ENCODE results near the gene MALRD1. TPM values are rescaled to one million over a fixed set of nuclear protein-coding genes. Genes with fewer than 3 reads are reported as not detected.

Gene MALRD1
- total and polyA plus RNA-seq, 3 donors from 2014 or later: 3.3 to 26.7 (median 19.3) TPM

GRCh38 chr10:19663344-19663743, 614.7 kb downstream of the MALRD1 start:
- H3K4me1 ChIP-seq: peaks cover 6% of the 10 kb centered on the region
- DNase-seq: no peak
- H3K36me3 ChIP-seq (ENCODE audit: low read depth, missing control alignments): no peaks in the 10 kb centered on the region
- intact Hi-C loops (cut with DNase I; ENCODE audit: low total_unique reads): no loop called here
- TF ChIP-seq POLR2A (IDR thresholded peaks at IDR 0.05) (no peak), CTCF (IDR thresholded peaks at IDR 0.05) (no peak)
- H3K9me3 ChIP-seq: no peaks in the 10 kb centered on the region
- no peak overlapping the region for H3K27ac ChIP-seq
- H3K4me3 ChIP-seq: no peak overlapping the region
- 94 to 100% methylated on average over 1 of the region's 1 CpG for WGBS, 2 donors
- H3K27me3 ChIP-seq: no peaks in the 10 kb centered on the region

- WGBS, 2 donors: 93 to 94% methylated on average over 5 of the region's 5 CpGs
- H3K36me3 ChIP-seq (ENCODE audit: low read depth, missing control alignments): no peaks in the 10 kb centered on the region
- H3K4me1 ChIP-seq: no peaks in the 10 kb centered on the region
- no peak overlapping the region for H3K4me3 ChIP-seq
- TF ChIP-seq POLR2A (IDR thresholded peaks at IDR 0.05) (no peak), CTCF (IDR thresholded peaks at IDR 0.05) (no peak)
- no peaks in the 10 kb centered on the region for H3K27me3 ChIP-seq
- no peaks in the 10 kb centered on the region for H3K9me3 ChIP-seq
- intact Hi-C loops (cut with DNase I; ENCODE audit: low total_unique reads): no loop called here
- DNase-seq: no peak
- no peak overlapping the region for H3K27ac ChIP-seq
Observed at GRCh38 chr10:19668116-19668515, 619.5 kb downstream of the MALRD1 start.

DNA sequence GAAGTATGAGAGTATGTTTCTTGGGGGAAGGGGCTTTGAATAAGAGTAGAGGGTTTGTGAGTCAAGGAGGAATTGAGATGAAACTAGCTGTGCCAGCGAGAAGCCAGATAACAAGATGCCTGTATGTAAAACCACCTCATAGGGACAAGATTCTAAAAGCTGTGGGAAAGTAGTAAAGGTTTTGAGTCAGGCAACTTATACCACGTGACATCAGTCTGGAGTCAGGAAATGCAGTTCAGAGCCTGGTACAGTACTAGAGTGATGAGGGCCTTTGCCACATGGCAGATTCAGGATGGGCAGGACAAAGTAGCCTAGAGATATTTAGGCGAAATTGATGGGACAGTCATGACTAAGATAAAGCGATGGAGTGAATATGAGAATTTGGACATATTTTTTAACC, 627.5 kb downstream of the MALRD1 start:
- WGBS, 2 donors: 85 to 90% methylated on average over 4 of the region's 4 CpGs
- no peak for TF ChIP-seq CTCF (IDR thresholded peaks at IDR 0.05)
- no peak for TF ChIP-seq POLR2A (IDR thresholded peaks at IDR 0.05)
- DNase-seq: no peak
- Histone ChIP-seq H3K36me3 (ENCODE audit: low read depth, missing control alignments) (no peaks in the 10 kb centered on the region), H3K27me3 (no peaks in the 10 kb centered on the region), H3K4me3 (no peak overlapping the region), H3K4me1 (no peaks in the 10 kb centered on the region), H3K27ac (no peak overlapping the region), H3K9me3 (no peaks in the 10 kb centered on the region)
- intact Hi-C loops (cut with DNase I; ENCODE audit: low total_unique reads): no loop called here

DNA sequence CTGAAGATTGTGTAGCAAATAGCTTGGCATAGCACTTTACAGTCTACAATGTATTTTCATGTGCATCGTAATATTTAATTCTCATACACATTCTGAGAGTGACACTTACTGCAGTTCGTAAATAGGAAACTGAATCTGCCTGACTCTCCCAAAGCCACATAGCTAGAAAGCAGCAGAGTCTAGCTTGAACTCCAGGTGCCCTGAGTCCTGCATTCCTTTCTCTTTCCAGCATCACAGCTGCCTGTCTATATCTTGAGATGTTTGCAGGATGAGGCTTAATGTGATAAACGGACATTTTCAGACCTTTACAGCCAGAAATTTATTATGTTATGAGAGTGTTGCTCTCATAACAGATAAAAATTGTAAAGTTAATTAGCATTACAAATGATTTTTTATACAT, 634.8 kb downstream of the MALRD1 start:
- Histone ChIP-seq H3K36me3 (ENCODE audit: low read depth, missing control alignments) (no peaks in the 10 kb centered on the region), H3K4me3 (no peak overlapping the region), H3K27ac (no peak overlapping the region), H3K9me3 (no peaks in the 10 kb centered on the region), H3K4me1 (no peaks in the 10 kb centered on the region), H3K27me3 (no peaks in the 10 kb centered on the region)
- intact Hi-C loops (cut with DNase I; ENCODE audit: low total_unique reads): no loop called here
- TF ChIP-seq CTCF (IDR thresholded peaks at IDR 0.05) (no peak), POLR2A (IDR thresholded peaks at IDR 0.05) (no peak)
- no peak for DNase-seq
- WGBS, 2 donors: 83 to 86% methylated on average over 3 of the region's 3 CpGs

GRCh38 chr10:19683960-19684359, 635.4 kb downstream of the MALRD1 start:
- 50 to 68% methylated on average over 5 of the region's 5 CpGs for WGBS, 2 donors
- DNase-seq: no peak

More at GRCh38 chr10:19683960-19684359, 635.4 kb downstream of the MALRD1 start:
- Histone ChIP-seq H3K36me3 (ENCODE audit: low read depth, missing control alignments) (no peaks in the 10 kb centered on the region), H3K9me3 (no peaks in the 10 kb centered on the region), H3K4me1 (no peaks in the 10 kb centered on the region), H3K27me3 (no peaks in the 10 kb centered on the region), H3K27ac (no peak overlapping the region), H3K4me3 (no peak overlapping the region)
- intact Hi-C loops (cut with DNase I; ENCODE audit: low total_unique reads): no loop called here
- TF ChIP-seq CTCF (IDR thresholded peaks at IDR 0.05): no peak
- no peak for TF ChIP-seq POLR2A (IDR thresholded peaks at IDR 0.05)
